ENCODE results near the gene NPEPL1.
"Not testable (repeated sequence)": the region's sequence is repeated elsewhere in the genome, so short reads cannot be mapped to it uniquely, and the experiment has no call there.

NPEPL1 gene

GRCh38 chr20:58740356-58741308 lies 48.0 kb downstream of the NPEPL1 start:
- DNase-seq (ENCODE audit: low read depth in 1 of 2, low spot score in 1 of 2), result no peak

GRCh38 chr20:58741384-58741783 lies 48.8 kb downstream of the NPEPL1 start:
- DNase-seq (ENCODE audit: low read depth in 1 of 2, low spot score in 1 of 2), result no peak

GRCh38 chr20:58742668-58743566 lies 50.3 kb downstream of the NPEPL1 start:
- no peak for DNase-seq (ENCODE audit: low read depth in 1 of 2, low spot score in 1 of 2)

- no peak for DNase-seq (ENCODE audit: low read depth in 1 of 2, low spot score in 1 of 2)
Measured at GRCh38 chr20:58743929-58744534, 51.4 kb downstream of the NPEPL1 start.

- DNase-seq (ENCODE audit: low read depth in 1 of 2, low spot score in 1 of 2), result no peak
Measured at GRCh38 chr20:58744836-58745235, 52.2 kb downstream of the NPEPL1 start.

GRCh38 chr20:58745391-58745790 lies 52.8 kb downstream of the NPEPL1 start:
- no peak for DNase-seq (ENCODE audit: low read depth in 1 of 2, low spot score in 1 of 2)

GRCh38 chr20:58746620-58747019 lies 54.0 kb downstream of the NPEPL1 start:
- DNase-seq (ENCODE audit: low read depth in 1 of 2, low spot score in 1 of 2), result no peak

- DNase-seq (ENCODE audit: low read depth in 1 of 2, low spot score in 1 of 2), result no peak
Measured at GRCh38 chr20:58747211-58747610, 54.6 kb downstream of the NPEPL1 start.

- DNase-seq (ENCODE audit: low read depth in 1 of 2, low spot score in 1 of 2), result no peak
Measured at GRCh38 chr20:58748618-58749017, 56.0 kb downstream of the NPEPL1 start.

- no peak for DNase-seq (ENCODE audit: low read depth in 1 of 2, low spot score in 1 of 2)
Measured at GRCh38 chr20:58749098-58749769, 56.6 kb downstream of the NPEPL1 start.

GRCh38 chr20:58749979-58750378 lies 57.4 kb downstream of the NPEPL1 start:
- no peak for DNase-seq (ENCODE audit: low read depth in 1 of 2, low spot score in 1 of 2)

- DNase-seq (ENCODE audit: low read depth in 1 of 2, low spot score in 1 of 2), result not testable (repeated sequence)
Measured at GRCh38 chr20:58750706-58751105, 58.1 kb downstream of the NPEPL1 start.

- DNase-seq (ENCODE audit: low read depth in 1 of 2, low spot score in 1 of 2), result no peak
Measured at GRCh38 chr20:58751979-58752378, 59.4 kb downstream of the NPEPL1 start.

- no peak for DNase-seq (ENCODE audit: low read depth in 1 of 2, low spot score in 1 of 2)
Measured at GRCh38 chr20:58752565-58752964, 60.0 kb downstream of the NPEPL1 start.

GRCh38 chr20:58753267-58753921 lies 60.8 kb downstream of the NPEPL1 start:
- DNase-seq (ENCODE audit: low read depth in 1 of 2, low spot score in 1 of 2), result no peak

- DNase-seq (ENCODE audit: low read depth in 1 of 2, low spot score in 1 of 2), result no peak
Measured at GRCh38 chr20:58753922-58754551, 61.4 kb downstream of the NPEPL1 start.

- no peak for DNase-seq (ENCODE audit: low read depth in 1 of 2, low spot score in 1 of 2)
Measured at GRCh38 chr20:58754584-58754983, 62.0 kb downstream of the NPEPL1 start.

- DNase-seq (ENCODE audit: low read depth in 1 of 2, low spot score in 1 of 2), result no peak
Measured at GRCh38 chr20:58755062-58755697, 62.6 kb downstream of the NPEPL1 start.

- DNase-seq (ENCODE audit: low read depth in 1 of 2, low spot score in 1 of 2), result no peak
Measured at GRCh38 chr20:58755766-58756449, 63.3 kb downstream of the NPEPL1 start.
